ENCODE measurements around the gene SF3B3.

DNA sequence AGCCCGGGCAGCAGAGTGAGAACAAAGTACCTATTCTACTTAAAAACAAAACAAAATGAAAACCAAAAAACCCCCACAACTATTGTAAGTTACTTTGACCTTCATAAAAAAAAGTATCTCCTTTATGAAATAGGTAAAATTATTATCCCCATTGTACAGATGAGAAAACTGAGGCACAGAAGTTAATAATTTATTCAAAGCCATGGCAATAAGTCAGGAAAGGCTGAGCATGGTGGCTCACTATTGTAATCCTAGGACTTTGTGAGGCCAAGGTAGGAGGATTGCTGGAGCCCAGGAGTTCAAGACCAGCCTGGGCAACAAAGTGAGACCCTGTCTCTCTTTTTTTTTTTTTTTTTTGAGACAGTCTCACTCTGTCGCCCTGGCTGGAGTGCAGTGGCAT, 38.7 kb upstream of the SF3B3 start:
- no peak for TF ChIP-seq POLR2A (IDR thresholded peaks at IDR 0.05)
- TF ChIP-seq, protein P1, sequence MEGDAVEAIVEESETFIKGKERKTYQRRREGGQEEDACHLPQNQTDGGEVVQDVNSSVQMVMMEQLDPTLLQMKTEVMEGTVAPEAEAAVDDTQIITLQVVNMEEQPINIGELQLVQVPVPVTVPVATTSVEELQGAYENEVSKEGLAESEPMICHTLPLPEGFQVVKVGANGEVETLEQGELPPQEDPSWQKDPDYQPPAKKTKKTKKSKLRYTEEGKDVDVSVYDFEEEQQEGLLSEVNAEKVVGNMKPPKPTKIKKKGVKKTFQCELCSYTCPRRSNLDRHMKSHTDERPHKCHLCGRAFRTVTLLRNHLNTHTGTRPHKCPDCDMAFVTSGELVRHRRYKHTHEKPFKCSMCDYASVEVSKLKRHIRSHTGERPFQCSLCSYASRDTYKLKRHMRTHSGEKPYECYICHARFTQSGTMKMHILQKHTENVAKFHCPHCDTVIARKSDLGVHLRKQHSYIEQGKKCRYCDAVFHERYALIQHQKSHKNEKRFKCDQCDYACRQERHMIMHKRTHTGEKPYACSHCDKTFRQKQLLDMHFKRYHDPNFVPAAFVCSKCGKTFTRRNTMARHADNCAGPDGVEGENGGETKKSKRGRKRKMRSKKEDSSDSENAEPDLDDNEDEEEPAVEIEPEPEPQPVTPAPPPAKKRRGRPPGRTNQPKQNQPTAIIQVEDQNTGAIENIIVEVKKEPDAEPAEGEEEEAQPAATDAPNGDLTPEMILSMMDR (IDR thresholded peaks at IDR 0.05), result no peak

Data from vagina (tissue), 2 donors.